Measurements from ENCODE around the gene GFPT1.

GFPT1 gene

DNA sequence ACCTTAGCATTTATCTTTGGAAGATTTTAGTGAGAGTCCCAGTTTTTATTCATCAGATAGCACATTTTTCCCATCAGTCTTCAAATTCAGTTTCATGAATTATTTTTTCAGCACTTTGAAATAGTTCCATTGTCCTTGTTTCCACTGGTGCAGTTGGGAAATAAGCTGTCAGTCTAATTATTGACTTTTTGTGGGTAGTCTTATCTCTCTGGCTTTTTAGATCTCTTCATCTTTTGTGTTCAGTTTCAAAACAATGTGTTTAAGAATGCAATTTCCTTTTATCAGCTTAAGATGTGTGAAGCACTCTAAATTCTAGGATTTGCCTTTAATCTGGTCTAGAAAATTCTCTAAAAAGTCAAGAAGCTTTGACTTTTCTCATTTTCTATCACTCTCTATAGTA is 70.5 kb downstream of the GFPT1 start:
- no peak for TF ChIP-seq ZNF692 (tag by site-specific recombination; IDR thresholded peaks at IDR 0.05)
- TF ChIP-seq SETDB1 (IDR thresholded peaks at IDR 0.05; ENCODE audit: insufficient read length, low read length), result peak; percentile 44
- POLR2A ChIA-PET, result no interaction called here
- peaks cover 0 to 3% of the 10 kb centered on the region in 2 experiments; a peak in 1 of 3 replicates for H3K36me3 ChIP-seq (ENCODE audit: control insufficient read depth in 2 of 2, insufficient read depth in 1 of 2, low read length in 2 of 2)
- no peaks in the 10 kb centered on the region for H3K9me3 ChIP-seq (ENCODE audit: control insufficient read depth, insufficient read depth, low read depth, low read length)
- CTCF ChIA-PET, result interaction anchor here (0.6 to 2.1 kb wide), 2 partner anchors 10 to 359 kb away, joined by 3 to 8 read pairs; no protein-coding TSS in a partner anchor
- no peaks in the 10 kb centered on the region; the same call in 1 of the 2 replicates for H3K4me1 ChIP-seq (ENCODE audit: control insufficient read depth, insufficient read depth, low read length)
- no peak overlapping the region for H3K4me3 ChIP-seq (ENCODE audit: low read depth, low read length)
- H3K27ac ChIP-seq (ENCODE audit: extremely low read depth, low read depth, low read length), result no peak overlapping the region

- CTCF ChIA-PET, result interaction anchor here (0.7 to 2.1 kb wide), 3 partner anchors 9 to 372 kb away, joined by 3 to 8 read pairs (median 4); no protein-coding TSS in a partner anchor
- no peak overlapping the region for H3K4me3 ChIP-seq (ENCODE audit: low read depth, low read length)
- no peaks in the 10 kb centered on the region; the same call in 1 of the 2 replicates for H3K4me1 ChIP-seq (ENCODE audit: control insufficient read depth, insufficient read depth, low read length)
- H3K36me3 ChIP-seq (ENCODE audit: control insufficient read depth in 2 of 2, insufficient read depth in 1 of 2, low read length in 2 of 2), result peaks cover 0 to 3% of the 10 kb centered on the region in 2 experiments; a peak in 1 of 3 replicates
- no peak overlapping the region for H3K27ac ChIP-seq (ENCODE audit: extremely low read depth, low read depth, low read length)
- POLR2A ChIA-PET, result no interaction called here
- H3K9me3 ChIP-seq (ENCODE audit: control insufficient read depth, insufficient read depth, low read depth, low read length), result no peaks in the 10 kb centered on the region
- TF ChIP-seq ZNF747 (tag by site-specific recombination; IDR thresholded peaks at IDR 0.05), result no peak
- TF ChIP-seq SP2 (tag by site-specific recombination; IDR thresholded peaks at IDR 0.05), result no peak
- no peak for TF ChIP-seq ZNF639 (tag by site-specific recombination; IDR thresholded peaks at IDR 0.05)
- TF ChIP-seq KLF9 (tag by site-specific recombination; IDR thresholded peaks at IDR 0.05; ENCODE audit: low read depth), result no peak
- TF ChIP-seq ZNF837 (tag by site-specific recombination; IDR thresholded peaks at IDR 0.05), result no peak
- no peak for TF ChIP-seq ZNF341 (tag by site-specific recombination; IDR thresholded peaks at IDR 0.05; ENCODE audit: low read depth)
- TF ChIP-seq ZNF302 (tag by site-specific recombination; IDR thresholded peaks at IDR 0.05; ENCODE audit: low read depth), result no peak
- TF ChIP-seq ZBTB20 (tag by site-specific recombination; IDR thresholded peaks at IDR 0.05), result no peak
- TF ChIP-seq ZNF354C (tag by site-specific recombination; IDR thresholded peaks at IDR 0.05; ENCODE audit: borderline replicate concordance, low read depth), result no peak
- TF ChIP-seq, protein P1, sequence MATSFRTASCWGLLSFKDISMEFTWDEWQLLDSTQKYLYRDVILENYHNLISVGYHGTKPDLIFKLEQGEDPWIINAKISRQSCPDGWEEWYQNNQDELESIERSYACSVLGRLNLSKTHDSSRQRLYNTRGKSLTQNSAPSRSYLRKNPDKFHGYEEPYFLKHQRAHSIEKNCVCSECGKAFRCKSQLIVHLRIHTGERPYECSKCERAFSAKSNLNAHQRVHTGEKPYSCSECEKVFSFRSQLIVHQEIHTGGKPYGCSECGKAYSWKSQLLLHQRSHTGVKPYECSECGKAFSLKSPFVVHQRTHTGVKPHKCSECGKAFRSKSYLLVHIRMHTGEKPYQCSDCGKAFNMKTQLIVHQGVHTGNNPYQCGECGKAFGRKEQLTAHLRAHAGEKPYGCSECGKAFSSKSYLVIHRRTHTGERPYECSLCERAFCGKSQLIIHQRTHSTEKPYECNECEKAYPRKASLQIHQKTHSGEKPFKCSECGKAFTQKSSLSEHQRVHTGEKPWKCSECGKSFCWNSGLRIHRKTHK (tag by site-specific recombination; IDR thresholded peaks at IDR 0.05), result no peak
- TF ChIP-seq, protein P2, sequence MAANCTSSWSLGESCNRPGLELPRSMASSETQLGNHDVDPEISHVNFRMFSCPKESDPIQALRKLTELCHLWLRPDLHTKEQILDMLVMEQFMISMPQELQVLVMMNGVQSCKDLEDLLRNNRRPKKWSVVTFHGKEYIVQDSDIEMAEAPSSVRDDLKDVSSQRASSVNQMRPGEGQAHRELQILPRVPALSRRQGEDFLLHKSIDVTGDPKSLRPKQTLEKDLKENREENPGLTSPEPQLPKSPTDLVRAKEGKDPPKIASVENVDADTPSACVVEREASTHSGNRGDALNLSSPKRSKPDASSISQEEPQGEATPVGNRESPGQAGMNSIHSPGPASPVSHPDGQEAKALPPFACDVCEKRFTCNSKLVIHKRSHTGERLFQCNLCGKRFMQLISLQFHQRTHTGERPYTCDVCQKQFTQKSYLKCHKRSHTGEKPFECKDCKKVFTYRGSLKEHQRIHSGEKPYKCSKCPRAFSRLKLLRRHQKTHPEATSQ (tag by site-specific recombination; IDR thresholded peaks at IDR 0.05), result no peak
- no peak for TF ChIP-seq HIC1 (tag by site-specific recombination; IDR thresholded peaks at IDR 0.05)
- no peak for TF ChIP-seq ZBTB11 (tag by site-specific recombination; conservative IDR thresholded peaks at IDR 0.05; ENCODE audit: low read depth)
Observed at GRCh38 chr2:69315160-69315761, 71.8 kb downstream of the GFPT1 start.

Data from HEK293 (cell line).